Measurements from ENCODE around the gene SLF2. TPM values are rescaled to one million over a fixed set of nuclear protein-coding genes. Genes with fewer than 3 reads are reported as not detected.

Gene SLF2
- total RNA-seq, 1 experiment from 2014 or later, result 14.3 TPM

GRCh38 chr10:100948916-100949315 is 36.2 kb downstream of the SLF2 start:
- H3K4me3 Mint-ChIP-seq, result no peak overlapping the region
- CTCF ChIA-PET, result no interaction called here
- no peaks in the 10 kb centered on the region for H3K9me3 Mint-ChIP-seq
- no peaks in the 10 kb centered on the region for H3K27me3 Mint-ChIP-seq (ENCODE audit: low read depth)
- POLR2A ChIA-PET, result no interaction called here
- DNase-seq (ENCODE audit: low spot score) (no peak), ATAC-seq (no peak)
- TF ChIP-seq SOX15 (CRISPR knock-in tag; IDR thresholded peaks at IDR 0.05) (no peak), ZBTB43 (CRISPR knock-in tag; IDR thresholded peaks at IDR 0.05) (no peak), NFYB (CRISPR knock-in tag; conservative IDR thresholded peaks at IDR 0.05; ENCODE audit: low read depth) (no peak), ZNF416 (CRISPR knock-in tag; IDR thresholded peaks at IDR 0.05) (no peak), JUN (CRISPR knock-in tag; IDR thresholded peaks at IDR 0.05) (no peak), ERG (CRISPR knock-in tag; IDR thresholded peaks at IDR 0.05) (no peak), MXD4 (CRISPR knock-in tag; IDR thresholded peaks at IDR 0.05; ENCODE audit: borderline replicate concordance) (no peak), SMAD4 (CRISPR knock-in tag; IDR thresholded peaks at IDR 0.05) (no peak), MYBL2 (CRISPR knock-in tag; IDR thresholded peaks at IDR 0.05) (no peak), SP1 (CRISPR knock-in tag; conservative IDR thresholded peaks at IDR 0.05) (no peak), RORB (CRISPR knock-in tag; IDR thresholded peaks at IDR 0.05) (no peak), CTCF (IDR thresholded peaks at IDR 0.05) (no peak)
- H3K4me1 Mint-ChIP-seq, result no peaks in the 10 kb centered on the region
- H3K36me3 Mint-ChIP-seq, result peaks cover 35% of the 10 kb centered on the region
- no peak overlapping the region for H3K27ac Mint-ChIP-seq

GRCh38 chr10:100960251-100960650 is 47.5 kb downstream of the SLF2 start:
- Mint-ChIP-seq H3K27me3 (ENCODE audit: low read depth) (no peaks in the 10 kb centered on the region), H3K36me3 (peaks cover 23% of the 10 kb centered on the region), H3K9me3 (no peaks in the 10 kb centered on the region), H3K27ac (no peak overlapping the region), H3K4me1 (no peaks in the 10 kb centered on the region), H3K4me3 (no peak overlapping the region)
- ChIA-PET POLR2A (no interaction called here), CTCF (no interaction called here)
- ATAC-seq, result no peak
- no peak for DNase-seq (ENCODE audit: low spot score)
- TF ChIP-seq AR (CRISPR knock-in tag; IDR thresholded peaks at IDR 0.05) (no peak), FOXP4 (CRISPR knock-in tag; IDR thresholded peaks at IDR 0.05) (no peak), E2F5 (CRISPR knock-in tag; IDR thresholded peaks at IDR 0.05) (no peak), USF2 (CRISPR knock-in tag; IDR thresholded peaks at IDR 0.05) (no peak), IRF1 (CRISPR knock-in tag; IDR thresholded peaks at IDR 0.05) (no peak), E2F1 (CRISPR knock-in tag; IDR thresholded peaks at IDR 0.05) (no peak), FOXP1 (CRISPR knock-in tag; IDR thresholded peaks at IDR 0.05; ENCODE audit: borderline replicate concordance) (no peak), ZNF317 (CRISPR knock-in tag; IDR thresholded peaks at IDR 0.05; ENCODE audit: borderline replicate concordance, low read depth) (no peak), CTCF (IDR thresholded peaks at IDR 0.05) (no peak), TEAD4 (CRISPR knock-in tag; IDR thresholded peaks at IDR 0.05) (no peak)

Measured in WTC11 (cell line).